Thyroid gland (tissue), 4 donors: Measurements from ENCODE around the gene GRIN2A. TPM values are rescaled to one million over a fixed set of nuclear protein-coding genes. Genes with fewer than 3 reads are reported as not detected.

Experiments used
- DNase-seq, 2 donors: peaks; one replicate each; pipeline ENCODE4 v3.0.0-alpha.2; 2019
- H3K27ac ChIP-seq, 3 donors: fragments of 200-600 bp; sonication (generic); 1 replicate in 2 of 3; 2 replicates in 1 of 3; pipeline ENCODE4 v1.5.1; 2016 to 2019; ENCODE audit warnings: mild to moderate bottlenecking in 1 of 3, moderate library complexity in 1 of 3
- H3K27me3 ChIP-seq: fragments of 200-600 bp; sonication (generic); one replicate; pipeline ENCODE4 v1.5.1; 2019
- H3K36me3 ChIP-seq, 2 donors: fragments of 200-600 bp; sonication (generic); one replicate each; pipeline ENCODE4 v1.5.1; 2016 to 2019
- H3K4me1 ChIP-seq, 2 donors: fragments of 200-600 bp; sonication (generic); one replicate each; pipeline ENCODE4 v1.5.1; 2017 to 2019
- H3K4me3 ChIP-seq, 3 donors: fragments of 200-600 bp; sonication (generic); replicated peaks in 1 of 3; 1 replicate in 2 of 3; 2 replicates in 1 of 3; pipeline ENCODE4 v1.5.1; 2016; ENCODE audit warnings: mild to moderate bottlenecking in 1 of 3
- H3K9me3 ChIP-seq: fragments of 200-600 bp; sonication (generic); one replicate; pipeline ENCODE4 v1.5.1; 2017
- CTCF ChIP-seq, 6 experiments: fragments of 200-600 bp in 3 of 6; fragments of 450-650 bp in 3 of 6; sonication (generic) in 3 of 6; IDR thresholded peaks; one replicate each; pipeline ENCODE4 v1.5.1; 2016 to 2019; ENCODE audit warnings: antibody characterized with exemption in 6 of 6, mild to moderate bottlenecking in 2 of 6, inconsistent platforms in 1 of 6, moderate library complexity in 1 of 6
- POLR2A ChIP-seq, 2 donors: fragments of 450-650 bp; IDR thresholded peaks; one replicate each; pipeline ENCODE4 v1.6.1; 2017; ENCODE audit warnings: antibody characterized with exemption in 2 of 2, mild to moderate bottlenecking in 2 of 2, moderate library complexity in 1 of 2
- WGBS, 2 donors: methylation state at CpG; one replicate each; pipeline ENCODE4 v1.1.5; 2017; 5-methylcytosine and 5-hydroxymethylcytosine counted together
- intact Hi-C: fragments of 100-400 bp; cut with DNase I; formaldehyde crosslinking; loops from one replicate; pipeline ENCODE4 v1.15.1; 2023
- total RNA-seq, 4 donors: library from RNA; depleted of rRNA; stranded (reverse); fragments of >200 nt; gene quantifications; one replicate each; pipeline ENCODE4 v1.2.3, GENCODE V29; 2016

The GRIN2A gene
- total RNA-seq, 4 donors from 2014 or later, result 0.11 to 1.3 (median 0.53) TPM

DNA sequence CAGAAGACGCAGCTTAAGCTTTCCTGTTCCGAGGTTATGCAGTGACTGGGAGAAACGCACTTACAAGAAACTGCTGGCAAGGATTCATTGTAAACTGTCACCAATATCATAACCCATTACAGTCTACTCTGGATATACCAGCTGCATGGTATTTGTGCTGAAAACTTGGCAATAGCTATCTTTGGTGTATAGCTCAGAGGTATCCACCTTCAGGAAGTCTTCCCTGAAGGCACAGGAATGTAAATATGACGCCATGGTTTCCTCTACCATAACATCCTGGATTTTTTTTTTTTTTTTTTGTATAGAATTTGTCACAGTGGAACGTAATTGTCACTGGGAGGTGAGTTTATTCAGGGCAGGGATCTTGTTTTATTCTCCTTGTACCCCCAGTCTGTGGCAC is 406.2 kb downstream of the GRIN2A start:
- WGBS, 2 donors, result 81 to 90% methylated on average over 5 of the region's 5 CpGs
- TF ChIP-seq CTCF (IDR thresholded peaks at IDR 0.05) (no peak), POLR2A (IDR thresholded peaks at IDR 0.05) (no peak)
- Histone ChIP-seq H3K4me3 (no peak overlapping the region), H3K36me3 (no peaks in the 10 kb centered on the region), H3K27ac (no peak overlapping the region), H3K27me3 (no peaks in the 10 kb centered on the region), H3K9me3 (no peaks in the 10 kb centered on the region), H3K4me1 (no peaks in the 10 kb centered on the region)
- intact Hi-C loops, result no loop called here
- no peak for DNase-seq

DNA sequence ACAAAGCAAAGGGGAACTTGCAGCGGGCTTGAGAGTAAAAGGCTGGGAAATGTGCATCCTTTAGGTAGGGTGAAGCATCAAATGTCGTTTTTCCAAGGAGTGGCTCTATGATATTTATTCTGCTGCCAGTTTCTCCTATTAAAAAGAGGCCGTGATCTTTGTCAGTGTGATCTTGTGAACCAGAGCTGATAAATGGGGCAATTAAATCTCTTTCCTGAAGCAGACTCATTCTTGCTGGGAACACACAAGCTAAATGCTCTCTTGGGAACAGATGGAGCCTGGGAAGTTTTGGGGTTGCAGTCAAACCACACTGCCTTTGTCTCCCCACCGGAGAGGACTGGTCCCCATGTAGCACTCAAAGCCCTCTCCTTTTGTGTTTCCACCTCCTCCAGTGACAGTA is 408.9 kb downstream of the GRIN2A start:
- Histone ChIP-seq H3K27me3 (no peaks in the 10 kb centered on the region), H3K4me3 (no peak overlapping the region), H3K36me3 (no peaks in the 10 kb centered on the region), H3K4me1 (no peaks in the 10 kb centered on the region), H3K9me3 (no peaks in the 10 kb centered on the region), H3K27ac (no peak overlapping the region)
- intact Hi-C loops, result no loop called here
- no peak for TF ChIP-seq POLR2A (IDR thresholded peaks at IDR 0.05)
- 55 to 76% methylated on average over 4 of the region's 4 CpGs for WGBS, 2 donors
- no peak for DNase-seq

DNA sequence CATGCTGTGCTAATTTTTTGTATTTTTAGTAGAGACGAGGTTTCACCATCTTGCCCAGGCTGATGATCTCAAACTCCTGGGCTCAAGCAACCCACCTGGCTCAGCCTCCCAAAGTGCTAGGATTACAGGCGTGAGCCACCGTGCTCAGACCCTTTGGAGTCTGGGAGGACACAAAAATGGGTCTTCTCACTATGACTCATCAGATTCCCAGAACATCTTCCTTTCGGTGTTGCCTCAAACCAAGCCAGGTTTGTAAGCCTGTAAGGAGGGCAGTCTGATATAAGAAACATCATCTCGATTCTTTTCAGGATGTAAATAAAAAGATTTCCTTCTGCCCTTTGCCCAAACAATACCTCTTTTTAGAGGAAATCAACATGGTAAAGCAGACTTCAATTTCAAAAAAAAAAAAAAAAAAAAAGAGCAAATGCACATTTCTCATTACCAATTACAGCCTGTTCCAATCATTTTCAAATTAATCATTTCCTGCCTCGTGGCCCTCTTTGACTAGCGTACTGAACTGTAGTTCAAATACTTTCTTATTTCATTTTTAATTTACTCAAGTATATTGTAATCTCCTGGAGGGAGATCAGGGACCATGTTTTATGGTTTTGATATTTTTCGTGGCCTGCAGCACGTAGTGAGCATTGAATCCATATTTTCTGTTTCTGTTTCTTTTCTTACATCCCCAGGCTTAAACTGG is 409.6 kb downstream of the GRIN2A start:
- Histone ChIP-seq H3K36me3 (no peaks in the 10 kb centered on the region), H3K9me3 (no peaks in the 10 kb centered on the region), H3K27ac (no peak overlapping the region), H3K4me1 (no peaks in the 10 kb centered on the region), H3K4me3 (no peak overlapping the region), H3K27me3 (no peaks in the 10 kb centered on the region)
- DNase-seq, result no peak
- intact Hi-C loops, result no loop called here
- 72 to 80% methylated on average over 9 of the region's 9 CpGs for WGBS, 2 donors
- no peak for TF ChIP-seq CTCF (IDR thresholded peaks at IDR 0.05)

GRCh38 chr16:9766891-9767290 is 415.3 kb downstream of the GRIN2A start:
- no peak for DNase-seq
- no peak overlapping the region for H3K27ac ChIP-seq
- intact Hi-C loops, result no loop called here
- H3K9me3 ChIP-seq, result no peaks in the 10 kb centered on the region
- TF ChIP-seq CTCF (IDR thresholded peaks at IDR 0.05) (no peak), POLR2A (IDR thresholded peaks at IDR 0.05) (no peak)
- WGBS, 2 donors, result 79 to 80% methylated on average over 4 of the region's 4 CpGs
- no peaks in the 10 kb centered on the region for H3K4me1 ChIP-seq
- no peaks in the 10 kb centered on the region for H3K36me3 ChIP-seq
- no peaks in the 10 kb centered on the region for H3K27me3 ChIP-seq
- H3K4me3 ChIP-seq, result no peak overlapping the region

DNA sequence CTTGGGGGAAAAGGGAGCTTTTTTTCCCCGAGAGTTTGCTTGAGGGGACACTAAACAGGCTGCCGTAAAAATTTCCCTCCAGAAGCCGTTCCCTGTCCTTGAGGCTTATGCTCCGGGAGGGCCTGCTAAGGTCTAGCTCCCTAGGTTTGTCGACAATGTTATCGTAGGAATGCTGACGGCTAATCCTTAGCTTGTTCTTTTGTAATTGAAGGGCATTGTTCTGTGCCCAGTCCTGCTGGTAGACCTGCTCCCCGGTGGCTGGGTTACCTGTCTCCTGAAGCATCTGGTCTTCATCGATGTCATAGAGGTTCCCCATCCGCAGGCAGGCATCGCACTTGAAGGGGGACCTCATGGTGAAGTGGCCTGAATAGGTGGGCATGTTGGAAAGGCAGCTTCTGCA is 418.7 kb downstream of the GRIN2A start:
- DNase-seq, result no peak
- Histone ChIP-seq H3K27ac (no peak overlapping the region), H3K4me3 (no peak overlapping the region), H3K27me3 (no peaks in the 10 kb centered on the region), H3K36me3 (no peaks in the 10 kb centered on the region), H3K4me1 (no peaks in the 10 kb centered on the region), H3K9me3 (no peaks in the 10 kb centered on the region)
- TF ChIP-seq CTCF (IDR thresholded peaks at IDR 0.05) (no peak), POLR2A (IDR thresholded peaks at IDR 0.05) (no peak)
- intact Hi-C loops, result no loop called here
- 55 to 76% methylated on average over 11 of the region's 11 CpGs for WGBS, 2 donors
